ENCODE results near the gene PDXP. TPM values are rescaled to one million over a fixed set of nuclear protein-coding genes. Genes with fewer than 3 reads are reported as not detected.
A peak's percentile ranks its signal among the peaks of the same experiment; 100 is the strongest.

The PDXP gene
- total and polyA plus RNA-seq, 10 donors: 9.3 to 26.6 (median 12.6) TPM

DNA sequence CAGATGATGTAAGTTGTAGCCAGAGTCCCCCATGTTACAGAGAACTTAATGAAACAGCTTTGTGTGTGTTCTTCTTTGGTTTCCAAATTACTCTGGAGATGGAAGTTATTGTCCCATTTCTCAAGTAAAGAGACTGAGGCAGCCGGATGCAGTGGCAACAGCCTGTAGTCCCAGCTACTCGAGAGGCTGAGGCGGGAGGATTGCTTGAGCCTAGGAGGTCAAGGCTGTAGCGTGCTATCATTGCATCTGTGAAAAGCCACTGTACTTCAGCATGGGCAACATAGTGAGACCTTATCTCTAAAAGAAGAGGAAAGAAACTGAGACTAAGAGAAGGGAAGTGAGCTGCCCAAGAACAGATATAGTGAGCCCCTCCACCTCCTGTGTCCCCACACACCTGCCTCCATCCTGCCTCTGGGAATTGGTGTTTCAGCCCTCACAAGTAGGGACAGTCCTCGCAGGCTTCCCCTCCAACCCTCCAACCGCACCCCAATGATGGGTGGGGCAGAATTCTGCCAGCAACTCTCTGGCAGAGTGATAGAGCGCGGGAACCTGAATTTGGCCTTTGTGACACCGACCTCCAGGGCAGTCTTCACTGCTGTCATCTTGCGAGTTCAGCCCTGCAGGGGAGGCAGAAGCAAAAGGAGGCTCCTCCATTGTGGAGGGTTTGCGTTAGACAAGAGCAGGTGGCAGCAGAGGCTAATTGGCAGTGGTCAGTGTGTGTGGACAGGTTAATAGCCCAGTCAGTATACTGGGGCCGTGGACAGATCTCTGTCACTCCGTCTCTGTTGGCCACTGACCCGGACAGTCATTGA is 1.6 kb downstream of the PDXP start:
- 65 to 82% (median 74%) methylated on average over 13 to 14 of the region's 14 CpGs for WGBS, 5 donors
- intact Hi-C loops (cut with DNase I; ENCODE audit: low total_unique reads): no loop called here
- DNase-seq: no peak
- Histone ChIP-seq H3K36me3 (peaks cover 0 to 14% (median 0%) of the 10 kb centered on the region in 6 donors), H3K4me3 (peak overlapping the region in 7 of 8 donors; percentile 56 to 95 (median 79)), H3K9me3 (no peaks in the 10 kb centered on the region), H3K4me1 (peaks cover 19 to 55% (median 44%) of the 10 kb centered on the region in 6 donors), H3K27me3 (replicated peaks in 1 of 7) (no peaks in the 10 kb centered on the region), H3K27ac (peak overlapping the region in 5 of 8 donors; percentile 41 to 88 (median 82))
- no peak for TF ChIP-seq POLR2AphosphoS5 (IDR thresholded peaks at IDR 0.05)
- TF ChIP-seq, protein P1, sequence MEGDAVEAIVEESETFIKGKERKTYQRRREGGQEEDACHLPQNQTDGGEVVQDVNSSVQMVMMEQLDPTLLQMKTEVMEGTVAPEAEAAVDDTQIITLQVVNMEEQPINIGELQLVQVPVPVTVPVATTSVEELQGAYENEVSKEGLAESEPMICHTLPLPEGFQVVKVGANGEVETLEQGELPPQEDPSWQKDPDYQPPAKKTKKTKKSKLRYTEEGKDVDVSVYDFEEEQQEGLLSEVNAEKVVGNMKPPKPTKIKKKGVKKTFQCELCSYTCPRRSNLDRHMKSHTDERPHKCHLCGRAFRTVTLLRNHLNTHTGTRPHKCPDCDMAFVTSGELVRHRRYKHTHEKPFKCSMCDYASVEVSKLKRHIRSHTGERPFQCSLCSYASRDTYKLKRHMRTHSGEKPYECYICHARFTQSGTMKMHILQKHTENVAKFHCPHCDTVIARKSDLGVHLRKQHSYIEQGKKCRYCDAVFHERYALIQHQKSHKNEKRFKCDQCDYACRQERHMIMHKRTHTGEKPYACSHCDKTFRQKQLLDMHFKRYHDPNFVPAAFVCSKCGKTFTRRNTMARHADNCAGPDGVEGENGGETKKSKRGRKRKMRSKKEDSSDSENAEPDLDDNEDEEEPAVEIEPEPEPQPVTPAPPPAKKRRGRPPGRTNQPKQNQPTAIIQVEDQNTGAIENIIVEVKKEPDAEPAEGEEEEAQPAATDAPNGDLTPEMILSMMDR (IDR thresholded peaks at IDR 0.05 in 8 of 11, conservative IDR thresholded peaks at IDR 0.05 in 3 of 11): no peak
- no peak for TF ChIP-seq POLR2A (IDR thresholded peaks at IDR 0.05)

DNA sequence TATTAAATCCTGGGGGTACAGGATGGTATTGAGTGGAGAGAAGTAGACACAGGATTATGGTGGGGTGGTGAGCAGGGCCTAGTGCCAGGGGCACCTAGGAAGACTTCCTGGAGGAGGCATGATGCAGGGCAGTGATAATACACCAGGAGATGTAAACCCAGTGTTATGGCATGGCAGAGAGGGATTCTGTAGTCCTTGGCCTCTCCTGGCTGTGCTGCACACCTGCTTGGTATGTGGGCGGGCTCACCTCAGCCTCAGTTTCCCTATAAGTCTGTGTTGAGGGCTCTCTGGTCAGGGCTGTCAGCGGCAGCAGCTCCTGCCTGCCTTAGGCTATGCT is 2.2 kb downstream of the PDXP start:
- intact Hi-C loops (cut with DNase I; ENCODE audit: low total_unique reads): no loop called here
- TF ChIP-seq POLR2A (IDR thresholded peaks at IDR 0.05): no peak
- TF ChIP-seq, protein P1 (IDR thresholded peaks at IDR 0.05 in 8 of 11, conservative IDR thresholded peaks at IDR 0.05 in 3 of 11): no peak
- H3K9me3 ChIP-seq: no peaks in the 10 kb centered on the region
- H3K4me3 ChIP-seq: peak overlapping the region in 3 of 8 donors; percentile 79 to 95 (median 83)
- H3K4me1 ChIP-seq: peaks cover 19 to 55% (median 44%) of the 10 kb centered on the region in 6 donors
- no peaks in the 10 kb centered on the region for H3K27me3 ChIP-seq (replicated peaks in 1 of 7)
- WGBS, 5 donors: 86 to 100% (median 92%) methylated on average over 1 to 2 of the region's 2 CpGs
- H3K27ac ChIP-seq: peak overlapping the region in 6 of 8 donors; percentile 20 to 88 (median 74)
- DNase-seq: no peak
- H3K36me3 ChIP-seq: peaks cover 0 to 14% (median 5%) of the 10 kb centered on the region in 6 donors

DNA sequence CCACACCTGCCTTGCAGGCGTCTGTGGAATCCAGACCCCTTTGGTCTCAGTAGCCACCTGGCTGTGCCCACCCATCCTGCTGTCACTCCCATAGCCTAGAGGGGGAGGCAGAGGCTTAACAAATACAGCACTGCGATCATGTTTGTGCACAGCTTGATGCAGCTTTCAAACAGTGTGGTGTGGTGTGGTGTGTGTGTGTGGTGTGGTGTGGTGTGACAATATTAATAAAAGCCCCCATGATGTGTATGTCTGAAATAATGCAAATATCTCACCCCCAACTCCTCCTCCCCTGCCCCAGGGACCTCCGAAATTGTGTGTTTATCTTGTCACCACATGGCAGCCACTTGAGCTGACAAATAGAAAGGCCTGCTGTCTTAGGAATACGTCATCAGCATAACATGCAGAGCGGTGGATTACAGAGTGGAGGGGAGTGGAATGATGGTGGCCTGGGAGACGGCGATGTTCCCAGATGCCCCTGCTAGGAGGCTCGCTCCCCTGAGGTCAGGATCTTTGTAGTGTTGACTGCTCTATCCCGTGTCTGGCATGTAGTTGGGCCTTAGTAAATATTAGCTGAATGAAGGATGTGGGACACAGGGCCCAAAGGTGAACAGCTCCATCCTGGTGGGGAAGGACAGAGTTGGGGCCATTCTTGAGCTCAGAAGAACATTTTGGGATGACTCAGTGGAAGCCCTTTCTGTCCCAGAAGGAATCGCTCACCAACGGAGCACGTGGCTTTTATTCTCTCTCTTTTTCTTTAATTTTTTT is 2.8 kb downstream of the PDXP start:
- H3K9me3 ChIP-seq: no peaks in the 10 kb centered on the region
- peaks cover 0 to 18% (median 11%) of the 10 kb centered on the region in 6 donors for H3K36me3 ChIP-seq
- intact Hi-C loops (cut with DNase I; ENCODE audit: low total_unique reads): no loop called here
- H3K27ac ChIP-seq: peak overlapping the region in 7 of 8 donors; percentile 20 to 88 (median 67)
- TF ChIP-seq, protein P1 (IDR thresholded peaks at IDR 0.05 in 8 of 11, conservative IDR thresholded peaks at IDR 0.05 in 3 of 11): peak in 6 of 11 experiments; percentile 26 to 53 (median 38)
- no peak for TF ChIP-seq POLR2A (IDR thresholded peaks at IDR 0.05)
- no peaks in the 10 kb centered on the region for H3K27me3 ChIP-seq (replicated peaks in 1 of 7)
- 59 to 71% (median 68%) methylated on average over 12 of the region's 12 CpGs for WGBS, 5 donors
- H3K4me3 ChIP-seq: peak overlapping the region in 3 of 8 donors; percentile 79 to 95 (median 83)
- H3K4me1 ChIP-seq: peaks cover 19 to 55% (median 44%) of the 10 kb centered on the region in 6 donors
- no peak for DNase-seq

DNA sequence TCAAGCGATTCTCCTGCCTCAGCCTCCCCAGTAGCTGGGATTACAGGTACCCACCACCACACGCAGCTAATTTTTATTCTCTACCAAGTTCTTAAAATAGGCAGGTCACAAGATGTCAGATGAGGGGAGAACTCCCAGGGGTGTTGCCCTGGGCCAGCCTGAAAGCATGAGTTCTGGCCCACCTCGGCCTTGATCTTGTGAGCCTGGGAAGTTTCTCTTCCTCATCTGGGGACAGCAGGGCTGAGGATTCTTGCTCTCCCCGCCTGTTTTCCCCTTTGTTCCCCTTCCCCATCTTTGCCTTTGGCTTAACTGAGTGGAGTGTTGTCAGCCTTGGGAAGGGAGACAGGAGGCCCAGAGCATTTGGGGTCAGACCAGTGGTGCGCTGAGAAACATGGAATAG is 3.5 kb downstream of the PDXP start:
- no peak overlapping the region for H3K4me3 ChIP-seq
- no peak for TF ChIP-seq POLR2AphosphoS5 (IDR thresholded peaks at IDR 0.05)
- TF ChIP-seq POLR2A (IDR thresholded peaks at IDR 0.05): no peak
- TF ChIP-seq, protein P1 (IDR thresholded peaks at IDR 0.05 in 8 of 11, conservative IDR thresholded peaks at IDR 0.05 in 3 of 11): no peak
- DNase-seq: no peak
- 70 to 79% (median 72%) methylated on average over 5 of the region's 5 CpGs for WGBS, 5 donors
- peaks cover 19 to 55% (median 44%) of the 10 kb centered on the region in 6 donors for H3K4me1 ChIP-seq
- H3K36me3 ChIP-seq: peaks cover 0 to 25% (median 16%) of the 10 kb centered on the region in 6 donors
- no peaks in the 10 kb centered on the region for H3K27me3 ChIP-seq (replicated peaks in 1 of 7)
- H3K9me3 ChIP-seq: no peaks in the 10 kb centered on the region
- peak overlapping the region in 6 of 8 donors; percentile 41 to 88 (median 74) for H3K27ac ChIP-seq
- intact Hi-C loops (cut with DNase I; ENCODE audit: low total_unique reads): no loop called here
